NCI-H510A treated with DMSO at 0.1 percent for 48 hours (cell line): ENCODE measurements around the gene SYCP2L.
"Not testable (repeated sequence)": the region's sequence is repeated elsewhere in the genome, so short reads cannot be mapped to it uniquely, and the experiment has no call there.

Source experiments
- DNase-seq: peaks from one replicate; lab custom pipeline; 2025; lab: John Stamatoyannopoulos, UW

SYCP2L gene

GRCh38 chr6:10886691-10887502 is at the start of gene SYCP2L:
Gene SYCP2L (plus strand): TSS chr6:10887052. CDS start chr6:10887127, 75 bp downstream.
- no peak for DNase-seq

- no peak for DNase-seq
Observed at GRCh38 chr6:10837622-10837994, 49.2 kb upstream of the SYCP2L start.

GRCh38 chr6:10837995-10838793 is 48.7 kb upstream of the SYCP2L start, which contains the start of gene MAK:
Gene MAK (minus strand): TSS chr6:10838539. CDS start chr6:10830648, 7,891 bp downstream.
- DNase-seq: peak; percentile 72

GRCh38 chr6:10838794-10839333 is 48.0 kb upstream of the SYCP2L start:
- DNase-seq: no peak

- no peak for DNase-seq
Observed at GRCh38 chr6:10843554-10843953, 43.3 kb upstream of the SYCP2L start.

GRCh38 chr6:10847684-10848083 is 39.2 kb upstream of the SYCP2L start:
- no peak for DNase-seq

- no peak for DNase-seq
Observed at GRCh38 chr6:10849901-10850300, 37.0 kb upstream of the SYCP2L start.

GRCh38 chr6:10850728-10851127 is 36.1 kb upstream of the SYCP2L start:
- no peak for DNase-seq

- DNase-seq: no peak
Observed at GRCh38 chr6:10852361-10852960, 34.4 kb upstream of the SYCP2L start.

GRCh38 chr6:10853849-10854300 is 33.0 kb upstream of the SYCP2L start:
- DNase-seq: not testable (repeated sequence)

GRCh38 chr6:10854922-10855632 is 31.8 kb upstream of the SYCP2L start:
- no peak for DNase-seq

- no peak for DNase-seq
Observed at GRCh38 chr6:10857259-10857658, 29.6 kb upstream of the SYCP2L start.

- DNase-seq: no peak
Observed at GRCh38 chr6:10861086-10861485, 25.8 kb upstream of the SYCP2L start.

- no peak for DNase-seq
Observed at GRCh38 chr6:10862361-10862760, 24.5 kb upstream of the SYCP2L start.

GRCh38 chr6:10863031-10863430 is 23.8 kb upstream of the SYCP2L start:
- not testable (repeated sequence) for DNase-seq

- DNase-seq: not testable (repeated sequence)
Observed at GRCh38 chr6:10866709-10867108, 20.1 kb upstream of the SYCP2L start.

GRCh38 chr6:10867952-10868351 is 18.9 kb upstream of the SYCP2L start:
- no peak for DNase-seq

- no peak for DNase-seq
Observed at GRCh38 chr6:10873374-10873773, 13.5 kb upstream of the SYCP2L start.

GRCh38 chr6:10874207-10874606 is 12.6 kb upstream of the SYCP2L start:
- no peak for DNase-seq

- DNase-seq: no peak
Observed at GRCh38 chr6:10875026-10875425, 11.8 kb upstream of the SYCP2L start.

GRCh38 chr6:10877012-10877411 is 9.8 kb upstream of the SYCP2L start:
- no peak for DNase-seq

GRCh38 chr6:10877871-10878270 is 9.0 kb upstream of the SYCP2L start:
- no peak for DNase-seq
